ENCODE data around the gene RPS4Y1. TPM values are rescaled to one million over a fixed set of nuclear protein-coding genes. Genes with fewer than 3 reads are reported as not detected.

Gene RPS4Y1
- total RNA-seq, 1 experiment from 2014 or later: not detected

GRCh38 chrY:2913066-2913815, 71.8 kb downstream of the RPS4Y1 start:
- H3K36me3 ChIP-seq (replicated peaks; ENCODE audit: control insufficient read depth, insufficient read depth, low read length): no peaks in the 10 kb centered on the region
- no peak for DNase-seq
- H3K27me3 ChIP-seq (ENCODE audit: control insufficient read depth, insufficient read depth, low read length): no peaks in the 10 kb centered on the region
- H3K4me3 ChIP-seq (ENCODE audit: insufficient read depth, low read depth, low read length): no peak overlapping the region

Other genes with a start within 250 kb of the RPS4Y1 start
- not detected in 2 replicates for gene SRY, start 53.9 kb upstream of the RPS4Y1 start, total RNA-seq (2014; rRNA removed; shearing (Covaris generic))
- not detected in 2 replicates for gene ZFY, start 93.8 kb downstream of the RPS4Y1 start, total RNA-seq (2014; rRNA removed; shearing (Covaris generic))

All from H7 (cell line).